ENCODE data around the gene ABCB8. TPM values are rescaled to one million over a fixed set of nuclear protein-coding genes. Genes with fewer than 3 reads are reported as not detected.

Gene ABCB8
- polyA plus RNA-seq, 1 of the 3 experiments (the other 2 are of a cell fraction) = 36.0 TPM

- peaks cover 67% of the 10 kb centered on the region for H4K20me1 ChIP-seq (ENCODE audit: insufficient read depth)
- 75% methylated on average over 30 of the region's 30 CpGs for WGBS (ENCODE audit: low lambda C conversion rate)
- peak overlapping the region; percentile 99 for H3K4me2 ChIP-seq
- H3K4me1 ChIP-seq (ENCODE audit: control insufficient read depth in 1 of 2, insufficient read depth in 2 of 2, low read depth in 1 of 2, low read length in 1 of 2) = peaks cover 21 to 33% of the 10 kb centered on the region in 2 experiments
- CTCF ChIA-PET = interaction anchor here (0.7 to 21.3 kb wide), 12 partner anchors 20 to 191 kb away, joined by 3 to 474 read pairs (median 4); no protein-coding TSS in a partner anchor
- H3K9me3 ChIP-seq = no peaks in the 10 kb centered on the region
- H3K36me3 ChIP-seq (replicated peaks in 1 of 2; ENCODE audit: control insufficient read depth in 1 of 2, insufficient read depth in 2 of 2, low read length in 1 of 2) = peaks cover 0 to 11% of the 10 kb centered on the region in 2 experiments
- H3K4me3 ChIP-seq (ENCODE audit: low read depth in 2 of 2, low read length in 1 of 2) = peak overlapping the region; percentile 90 to 100; a peak in 2 of 4 replicates
- no peaks in the 10 kb centered on the region for H3K27me3 ChIP-seq (ENCODE audit: insufficient read depth)
- POLR2A ChIA-PET = interaction anchor here (0.6 kb wide), 1 partner anchor 74 kb away, joined by 3 read pairs; no protein-coding TSS in a partner anchor
- peak overlapping the region; percentile 5 to 58; a peak in 2 of 4 replicates for H3K27ac ChIP-seq (ENCODE audit: low read depth in 2 of 2, low read length in 1 of 2)
- H3K9me2 ChIP-seq = no peaks in the 10 kb centered on the region
- peaks cover 74% of the 10 kb centered on the region for H3K79me2 ChIP-seq (ENCODE audit: insufficient read depth)
- no peak for DNase-seq
- H2AFZ ChIP-seq (ENCODE audit: low read depth) = no peak overlapping the region
- H3K9ac ChIP-seq = peak overlapping the region; percentile 88; the same call in 1 of the 2 replicates
- peaks cover 16% of the 10 kb centered on the region for H3F3A ChIP-seq (replicated peaks; ENCODE audit: insufficient read depth)
- TF ChIP-seq, protein P1, sequence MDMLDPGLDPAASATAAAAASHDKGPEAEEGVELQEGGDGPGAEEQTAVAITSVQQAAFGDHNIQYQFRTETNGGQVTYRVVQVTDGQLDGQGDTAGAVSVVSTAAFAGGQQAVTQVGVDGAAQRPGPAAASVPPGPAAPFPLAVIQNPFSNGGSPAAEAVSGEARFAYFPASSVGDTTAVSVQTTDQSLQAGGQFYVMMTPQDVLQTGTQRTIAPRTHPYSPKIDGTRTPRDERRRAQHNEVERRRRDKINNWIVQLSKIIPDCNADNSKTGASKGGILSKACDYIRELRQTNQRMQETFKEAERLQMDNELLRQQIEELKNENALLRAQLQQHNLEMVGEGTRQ (IDR thresholded peaks at IDR 0.05; ENCODE audit: borderline replicate concordance, low read depth, low read length) = no peak
- no peak for TF ChIP-seq FOXM1 (IDR thresholded peaks at IDR 0.05; ENCODE audit: low read depth)
- no peak for TF ChIP-seq TCF12 (IDR thresholded peaks at IDR 0.05)
- TF ChIP-seq SIN3A (IDR thresholded peaks at IDR 0.05; ENCODE audit: borderline replicate concordance, low read depth, low read length) = no peak
- TF ChIP-seq EZH2phosphoT487 (IDR thresholded peaks at IDR 0.05; ENCODE audit: borderline replicate concordance, low read depth) = no peak
- TF ChIP-seq YY1 (IDR thresholded peaks at IDR 0.05; ENCODE audit: low read depth) = no peak
- TF ChIP-seq IRF3 (IDR thresholded peaks at IDR 0.05; ENCODE audit: low read depth, low read length) = no peak
- no peak for TF ChIP-seq GATA2 (CRISPR knock-in tag; IDR thresholded peaks at IDR 0.05)
- no peak for TF ChIP-seq TAF1 (IDR thresholded peaks at IDR 0.05; ENCODE audit: borderline replicate concordance, low read depth, low read length)
- TF ChIP-seq RCOR1 (IDR thresholded peaks at IDR 0.05; ENCODE audit: low read length) = no peak
- no peak for TF ChIP-seq EP300 (IDR thresholded peaks at IDR 0.05; ENCODE audit: borderline replicate concordance in 1 of 2, low read depth in 1 of 2, low read length in 1 of 2)
Observed at GRCh38 chr7:151088856-151089699, 60.8 kb downstream of the ABCB8 start.

Measured in SK-N-SH (cell line).